ENCODE measurements around the gene MYOZ1.

DNA sequence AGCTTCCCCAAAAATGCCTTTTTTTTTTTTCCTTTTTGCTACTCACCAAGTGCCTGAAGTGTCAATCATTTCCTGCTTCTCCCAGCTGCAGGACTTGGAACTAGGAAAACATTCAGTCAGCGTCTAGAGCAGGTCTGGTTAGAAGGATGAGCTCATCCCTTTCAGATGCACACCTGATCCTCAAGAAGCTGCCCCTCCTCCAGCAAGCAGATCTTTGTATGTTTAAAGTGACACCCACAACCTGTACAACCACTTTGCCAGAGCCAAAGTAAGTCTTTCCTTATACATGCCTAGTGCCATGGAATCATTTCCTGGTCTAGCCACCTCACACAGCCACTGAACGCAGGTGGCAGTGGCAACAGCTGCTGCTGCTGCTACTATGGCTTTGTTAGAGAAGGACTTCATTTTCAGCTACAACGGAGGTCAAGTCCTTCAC is 39.8 kb downstream of the MYOZ1 start:
- TF ChIP-seq, protein P1, sequence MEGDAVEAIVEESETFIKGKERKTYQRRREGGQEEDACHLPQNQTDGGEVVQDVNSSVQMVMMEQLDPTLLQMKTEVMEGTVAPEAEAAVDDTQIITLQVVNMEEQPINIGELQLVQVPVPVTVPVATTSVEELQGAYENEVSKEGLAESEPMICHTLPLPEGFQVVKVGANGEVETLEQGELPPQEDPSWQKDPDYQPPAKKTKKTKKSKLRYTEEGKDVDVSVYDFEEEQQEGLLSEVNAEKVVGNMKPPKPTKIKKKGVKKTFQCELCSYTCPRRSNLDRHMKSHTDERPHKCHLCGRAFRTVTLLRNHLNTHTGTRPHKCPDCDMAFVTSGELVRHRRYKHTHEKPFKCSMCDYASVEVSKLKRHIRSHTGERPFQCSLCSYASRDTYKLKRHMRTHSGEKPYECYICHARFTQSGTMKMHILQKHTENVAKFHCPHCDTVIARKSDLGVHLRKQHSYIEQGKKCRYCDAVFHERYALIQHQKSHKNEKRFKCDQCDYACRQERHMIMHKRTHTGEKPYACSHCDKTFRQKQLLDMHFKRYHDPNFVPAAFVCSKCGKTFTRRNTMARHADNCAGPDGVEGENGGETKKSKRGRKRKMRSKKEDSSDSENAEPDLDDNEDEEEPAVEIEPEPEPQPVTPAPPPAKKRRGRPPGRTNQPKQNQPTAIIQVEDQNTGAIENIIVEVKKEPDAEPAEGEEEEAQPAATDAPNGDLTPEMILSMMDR (IDR thresholded peaks at IDR 0.05), result no peak
- TF ChIP-seq POLR2A (IDR thresholded peaks at IDR 0.05) (no peak), POLR2AphosphoS5 (IDR thresholded peaks at IDR 0.05; ENCODE audit: insufficient read depth in 1 of 2, low read depth in 1 of 2) (peak in 1 of 2 donors; percentile 78)
